ENCODE data around the gene MME.

Gene MME

GRCh38 chr3:155166441-155166840, 86.3 kb downstream of the MME start:
- peaks cover 19% of the 10 kb centered on the region for H3K36me3 ChIP-seq (ENCODE audit: insufficient read depth, low read length)
- H3K79me2 ChIP-seq (ENCODE audit: control insufficient read depth, insufficient read depth, low read length, unreplicated experiment) = no peaks in the 10 kb centered on the region
- H2AFZ ChIP-seq (ENCODE audit: low read length, unreplicated experiment) = no peak overlapping the region
- no peak overlapping the region for H3K4me3 ChIP-seq (ENCODE audit: low read depth, low read length)
- H3K27ac ChIP-seq (ENCODE audit: low read depth, low read length) = no peak overlapping the region
- no peaks in the 10 kb centered on the region for H3K4me1 ChIP-seq (ENCODE audit: control insufficient read depth, insufficient read depth, low read length, unreplicated experiment)
- no peaks in the 10 kb centered on the region for H3K27me3 ChIP-seq (ENCODE audit: insufficient read depth, low read length)

- peaks cover 20% of the 10 kb centered on the region for H3K36me3 ChIP-seq (ENCODE audit: insufficient read depth, low read length)
- H3K4me1 ChIP-seq (ENCODE audit: control insufficient read depth, insufficient read depth, low read length, unreplicated experiment) = no peaks in the 10 kb centered on the region
- no peaks in the 10 kb centered on the region for H3K27me3 ChIP-seq (ENCODE audit: insufficient read depth, low read length)
- no peak overlapping the region for H3K27ac ChIP-seq (ENCODE audit: low read depth, low read length)
- H3K79me2 ChIP-seq (ENCODE audit: control insufficient read depth, insufficient read depth, low read length, unreplicated experiment) = no peaks in the 10 kb centered on the region
- H2AFZ ChIP-seq (ENCODE audit: low read length, unreplicated experiment) = no peak overlapping the region
- H3K4me3 ChIP-seq (ENCODE audit: low read depth, low read length) = no peak overlapping the region
Measured at GRCh38 chr3:155169197-155169596, 89.1 kb downstream of the MME start.

GRCh38 chr3:155173771-155174170, 93.7 kb downstream of the MME start:
- peaks cover 9% of the 10 kb centered on the region for H3K36me3 ChIP-seq (ENCODE audit: insufficient read depth, low read length)
- no peaks in the 10 kb centered on the region for H3K79me2 ChIP-seq (ENCODE audit: control insufficient read depth, insufficient read depth, low read length, unreplicated experiment)
- H3K27me3 ChIP-seq (ENCODE audit: insufficient read depth, low read length) = no peaks in the 10 kb centered on the region
- no peak overlapping the region for H3K27ac ChIP-seq (ENCODE audit: low read depth, low read length)
- no peak overlapping the region for H3K4me3 ChIP-seq (ENCODE audit: low read depth, low read length)
- H2AFZ ChIP-seq (ENCODE audit: low read length, unreplicated experiment) = no peak overlapping the region
- no peaks in the 10 kb centered on the region for H3K4me1 ChIP-seq (ENCODE audit: control insufficient read depth, insufficient read depth, low read length, unreplicated experiment)

GRCh38 chr3:155178810-155179436, 98.8 kb downstream of the MME start:
- no peak overlapping the region for H3K4me3 ChIP-seq (ENCODE audit: low read depth, low read length)
- H3K4me1 ChIP-seq (ENCODE audit: control insufficient read depth, insufficient read depth, low read length, unreplicated experiment) = peaks cover 1% of the 10 kb centered on the region
- H3K36me3 ChIP-seq (ENCODE audit: insufficient read depth, low read length) = no peaks in the 10 kb centered on the region; the same call in 1 of the 2 replicates
- H3K27ac ChIP-seq (ENCODE audit: low read depth, low read length) = no peak overlapping the region
- no peaks in the 10 kb centered on the region for H3K79me2 ChIP-seq (ENCODE audit: control insufficient read depth, insufficient read depth, low read length, unreplicated experiment)
- no peak overlapping the region for H2AFZ ChIP-seq (ENCODE audit: low read length, unreplicated experiment)
- no peaks in the 10 kb centered on the region for H3K27me3 ChIP-seq (ENCODE audit: insufficient read depth, low read length)

- H2AFZ ChIP-seq (ENCODE audit: low read length, unreplicated experiment) = no peak overlapping the region
Measured at GRCh38 chr3:155179437-155179827, 99.3 kb downstream of the MME start.

GRCh38 chr3:155179966-155180757, 100.0 kb downstream of the MME start:
- Histone ChIP-seq H2AFZ (ENCODE audit: low read length, unreplicated experiment) (no peak overlapping the region), H3K79me2 (ENCODE audit: control insufficient read depth, insufficient read depth, low read length, unreplicated experiment) (no peaks in the 10 kb centered on the region), H3K27me3 (ENCODE audit: insufficient read depth, low read length) (no peaks in the 10 kb centered on the region), H3K27ac (ENCODE audit: low read depth, low read length) (no peak overlapping the region), H3K4me3 (ENCODE audit: low read depth, low read length) (no peak overlapping the region), H3K4me1 (ENCODE audit: control insufficient read depth, insufficient read depth, low read length, unreplicated experiment) (peaks cover 10% of the 10 kb centered on the region), H3K36me3 (ENCODE audit: insufficient read depth, low read length) (no peaks in the 10 kb centered on the region; the same call in 1 of the 2 replicates)

More at GRCh38 chr3:155179437-155179827, 99.3 kb downstream of the MME start:
- no peaks in the 10 kb centered on the region; the same call in 1 of the 2 replicates for H3K36me3 ChIP-seq (ENCODE audit: insufficient read depth, low read length)
- peaks cover 6% of the 10 kb centered on the region for H3K4me1 ChIP-seq (ENCODE audit: control insufficient read depth, insufficient read depth, low read length, unreplicated experiment)
- H3K4me3 ChIP-seq (ENCODE audit: low read depth, low read length) = no peak overlapping the region
- no peaks in the 10 kb centered on the region for H3K79me2 ChIP-seq (ENCODE audit: control insufficient read depth, insufficient read depth, low read length, unreplicated experiment)
- no peaks in the 10 kb centered on the region for H3K27me3 ChIP-seq (ENCODE audit: insufficient read depth, low read length)
- H3K27ac ChIP-seq (ENCODE audit: low read depth, low read length) = no peak overlapping the region

GRCh38 chr3:155182467-155182866, 102.3 kb downstream of the MME start:
- Histone ChIP-seq H3K27ac (ENCODE audit: low read depth, low read length) (no peak overlapping the region), H3K4me1 (ENCODE audit: control insufficient read depth, insufficient read depth, low read length, unreplicated experiment) (peaks cover 20% of the 10 kb centered on the region), H3K4me3 (ENCODE audit: low read depth, low read length) (no peak overlapping the region), H3K79me2 (ENCODE audit: control insufficient read depth, insufficient read depth, low read length, unreplicated experiment) (no peaks in the 10 kb centered on the region), H3K36me3 (ENCODE audit: insufficient read depth, low read length) (no peaks in the 10 kb centered on the region; the same call in 1 of the 2 replicates), H2AFZ (ENCODE audit: low read length, unreplicated experiment) (no peak overlapping the region), H3K27me3 (ENCODE audit: insufficient read depth, low read length) (no peaks in the 10 kb centered on the region)

- Histone ChIP-seq H3K27me3 (ENCODE audit: insufficient read depth, low read length) (no peaks in the 10 kb centered on the region), H3K4me3 (ENCODE audit: low read depth, low read length) (peak overlapping the region; percentile 3; the same call in 1 of the 2 replicates), H3K36me3 (ENCODE audit: insufficient read depth, low read length) (no peaks in the 10 kb centered on the region; the same call in 1 of the 2 replicates), H2AFZ (ENCODE audit: low read length, unreplicated experiment) (peak overlapping the region; percentile 20), H3K79me2 (ENCODE audit: control insufficient read depth, insufficient read depth, low read length, unreplicated experiment) (no peaks in the 10 kb centered on the region), H3K27ac (ENCODE audit: low read depth, low read length) (0 out of 2 replicates have a peak overlapping the region, but pooled peaks have one; percentile 1), H3K4me1 (ENCODE audit: control insufficient read depth, insufficient read depth, low read length, unreplicated experiment) (peaks cover 20% of the 10 kb centered on the region)
Measured at GRCh38 chr3:155184011-155184410, 103.9 kb downstream of the MME start.

GRCh38 chr3:155185631-155186071, 105.5 kb downstream of the MME start:
- H3K79me2 ChIP-seq (ENCODE audit: control insufficient read depth, insufficient read depth, low read length, unreplicated experiment) = no peaks in the 10 kb centered on the region
- peak overlapping the region; percentile 49 for H3K27ac ChIP-seq (ENCODE audit: low read depth, low read length)
- H3K4me3 ChIP-seq (ENCODE audit: low read depth, low read length) = no peak overlapping the region
- no peaks in the 10 kb centered on the region; the same call in 1 of the 2 replicates for H3K36me3 ChIP-seq (ENCODE audit: insufficient read depth, low read length)
- peaks cover 20% of the 10 kb centered on the region for H3K4me1 ChIP-seq (ENCODE audit: control insufficient read depth, insufficient read depth, low read length, unreplicated experiment)
- peak overlapping the region; percentile 53 for H2AFZ ChIP-seq (ENCODE audit: low read length, unreplicated experiment)
- H3K27me3 ChIP-seq (ENCODE audit: insufficient read depth, low read length) = no peaks in the 10 kb centered on the region

- Histone ChIP-seq H3K27ac (ENCODE audit: low read depth, low read length) (no peak overlapping the region), H3K79me2 (ENCODE audit: control insufficient read depth, insufficient read depth, low read length, unreplicated experiment) (no peaks in the 10 kb centered on the region), H3K4me1 (ENCODE audit: control insufficient read depth, insufficient read depth, low read length, unreplicated experiment) (peaks cover 20% of the 10 kb centered on the region), H3K27me3 (ENCODE audit: insufficient read depth, low read length) (no peaks in the 10 kb centered on the region), H3K4me3 (ENCODE audit: low read depth, low read length) (no peak overlapping the region), H2AFZ (ENCODE audit: low read length, unreplicated experiment) (no peak overlapping the region), H3K36me3 (ENCODE audit: insufficient read depth, low read length) (no peaks in the 10 kb centered on the region)
Measured at GRCh38 chr3:155188031-155188430, 107.9 kb downstream of the MME start.

Measured in ACC112 (cell line).